ENCODE data around the gene RAB40C.

Gene RAB40C

GRCh38 chr16:668519-669171 is 78.8 kb downstream of the RAB40C start:
- Histone ChIP-seq H4K20me1 (ENCODE audit: insufficient read depth, low read length) (no peaks in the 10 kb centered on the region), H3K4me1 (ENCODE audit: low read length) (peaks cover 12% of the 10 kb centered on the region), H3K79me2 (ENCODE audit: low read length) (peaks cover 21% of the 10 kb centered on the region), H3K27me3 (ENCODE audit: low read depth, low read length) (no peaks in the 10 kb centered on the region), H3K4me3 (ENCODE audit: low read length) (peak overlapping the region; percentile 97), H3K9ac (ENCODE audit: low read length) (peak overlapping the region; percentile 94), H3K36me3 (replicated peaks; ENCODE audit: low read depth, low read length) (peaks cover 26% of the 10 kb centered on the region), H2AFZ (ENCODE audit: low read depth, low read length) (no peak overlapping the region), H3K9me3 (ENCODE audit: insufficient read depth, low read length) (no peaks in the 10 kb centered on the region), H3K27ac (ENCODE audit: low read length) (peak overlapping the region; percentile 64), H3K4me2 (ENCODE audit: low read length) (peak overlapping the region; percentile 91)
- no peak for TF ChIP-seq CTCF (IDR thresholded peaks at IDR 0.05; ENCODE audit: low read depth, low read length)
- no peak for TF ChIP-seq EZH2phosphoT487 (IDR thresholded peaks at IDR 0.05; ENCODE audit: low read depth)

GRCh38 chr16:669666-670065 is 79.8 kb downstream of the RAB40C start:
- H4K20me1 ChIP-seq (ENCODE audit: insufficient read depth, low read length), result no peaks in the 10 kb centered on the region
- TF ChIP-seq CTCF (IDR thresholded peaks at IDR 0.05; ENCODE audit: low read depth, low read length), result no peak
- no peak for TF ChIP-seq EZH2phosphoT487 (IDR thresholded peaks at IDR 0.05; ENCODE audit: low read depth)
- no peak overlapping the region for H3K9ac ChIP-seq (ENCODE audit: low read length)

GRCh38 chr16:670485-671352 is 80.9 kb downstream of the RAB40C start:
- no peak overlapping the region for H3K27ac ChIP-seq (ENCODE audit: low read length)
- no peak overlapping the region for H3K9ac ChIP-seq (ENCODE audit: low read length)
- no peak overlapping the region for H3K4me2 ChIP-seq (ENCODE audit: low read length)
- H4K20me1 ChIP-seq (ENCODE audit: insufficient read depth, low read length), result no peaks in the 10 kb centered on the region
- peaks cover 12% of the 10 kb centered on the region for H3K4me1 ChIP-seq (ENCODE audit: low read length)
- no peak overlapping the region for H3K4me3 ChIP-seq (ENCODE audit: low read length)
- TF ChIP-seq CTCF (IDR thresholded peaks at IDR 0.05; ENCODE audit: low read depth, low read length) (no peak), EZH2phosphoT487 (IDR thresholded peaks at IDR 0.05; ENCODE audit: low read depth) (no peak)
- H3K36me3 ChIP-seq (replicated peaks; ENCODE audit: low read depth, low read length), result peaks cover 26% of the 10 kb centered on the region
- H2AFZ ChIP-seq (ENCODE audit: low read depth, low read length), result no peak overlapping the region
- H3K9me3 ChIP-seq (ENCODE audit: insufficient read depth, low read length), result no peaks in the 10 kb centered on the region
- H3K27me3 ChIP-seq (ENCODE audit: low read depth, low read length), result no peaks in the 10 kb centered on the region
- peaks cover 21% of the 10 kb centered on the region for H3K79me2 ChIP-seq (ENCODE audit: low read length)

More at GRCh38 chr16:669666-670065, 79.8 kb downstream of the RAB40C start:
- H3K4me3 ChIP-seq (ENCODE audit: low read length), result peak overlapping the region; percentile 97
- H3K27me3 ChIP-seq (ENCODE audit: low read depth, low read length), result no peaks in the 10 kb centered on the region
- H3K9me3 ChIP-seq (ENCODE audit: insufficient read depth, low read length), result no peaks in the 10 kb centered on the region
- H3K27ac ChIP-seq (ENCODE audit: low read length), result no peak overlapping the region
- peaks cover 21% of the 10 kb centered on the region for H3K79me2 ChIP-seq (ENCODE audit: low read length)
- peaks cover 26% of the 10 kb centered on the region for H3K36me3 ChIP-seq (replicated peaks; ENCODE audit: low read depth, low read length)
- H3K4me2 ChIP-seq (ENCODE audit: low read length), result no peak overlapping the region
- peaks cover 12% of the 10 kb centered on the region for H3K4me1 ChIP-seq (ENCODE audit: low read length)
- no peak overlapping the region for H2AFZ ChIP-seq (ENCODE audit: low read depth, low read length)
